ENCODE results near the gene CEP135. TPM values are rescaled to one million over a fixed set of nuclear protein-coding genes. Genes with fewer than 3 reads are reported as not detected.

The CEP135 gene
- total and polyA plus RNA-seq, 2 donors (not counting 1 experiment from before 2014, with no cell fraction given): 4.6 to 5.9 TPM

- no peak overlapping the region for H3K9ac ChIP-seq (ENCODE audit: insufficient read depth, low read length)
- H4K20me1 ChIP-seq (ENCODE audit: control insufficient read depth, extremely low read depth, insufficient read depth, low read length): no peaks in the 10 kb centered on the region
- no peak overlapping the region for H3K27ac ChIP-seq (ENCODE audit: insufficient read depth, low read length)
- H2AFZ ChIP-seq (ENCODE audit: low read length): no peak overlapping the region
- H3K4me1 ChIP-seq (ENCODE audit: control insufficient read depth, extremely low read depth, insufficient read depth, low read length): no peaks in the 10 kb centered on the region
- no peaks in the 10 kb centered on the region for H3K36me3 ChIP-seq (ENCODE audit: control insufficient read depth, insufficient read depth, low read length)
- no peak for TF ChIP-seq EZH2 (IDR thresholded peaks at IDR 0.05; ENCODE audit: low read length, missing control alignments)
- TF ChIP-seq CTCF (conservative IDR thresholded peaks at IDR 0.05 in 1 of 2, IDR thresholded peaks at IDR 0.05 in 1 of 2; ENCODE audit: low read depth in 1 of 2, low read length in 2 of 2): no peak
- H3K79me2 ChIP-seq (ENCODE audit: control insufficient read depth, insufficient read depth, low read length): no peaks in the 10 kb centered on the region
- no peaks in the 10 kb centered on the region for H3K9me3 ChIP-seq (ENCODE audit: control insufficient read depth, insufficient read depth, low read depth, low read length)
- no peak for DNase-seq (ENCODE audit: low read depth in 2 of 2)
- H3K4me3 ChIP-seq (replicated peaks in 1 of 4; ENCODE audit: control extremely low read depth in 1 of 4, insufficient read depth in 1 of 4, low read depth in 3 of 4, low read length in 4 of 4): no peak overlapping the region
- no peak overlapping the region for H3K4me2 ChIP-seq (ENCODE audit: extremely low read depth, insufficient read depth, low read length)
- no peaks in the 10 kb centered on the region for H3K27me3 ChIP-seq (ENCODE audit: control insufficient read depth, insufficient read depth, low read length)
Observed at GRCh38 chr4:56060036-56060435, 111.3 kb downstream of the CEP135 start.

- no peaks in the 10 kb centered on the region for H3K79me2 ChIP-seq (ENCODE audit: control insufficient read depth, insufficient read depth, low read length)
- H3K9ac ChIP-seq (ENCODE audit: insufficient read depth, low read length): no peak overlapping the region
- no peak overlapping the region for H3K4me2 ChIP-seq (ENCODE audit: extremely low read depth, insufficient read depth, low read length)
- H3K4me1 ChIP-seq (ENCODE audit: control insufficient read depth, extremely low read depth, insufficient read depth, low read length): no peaks in the 10 kb centered on the region
- H3K27me3 ChIP-seq (ENCODE audit: control insufficient read depth, insufficient read depth, low read length): no peaks in the 10 kb centered on the region
- no peaks in the 10 kb centered on the region for H4K20me1 ChIP-seq (ENCODE audit: control insufficient read depth, extremely low read depth, insufficient read depth, low read length)
- H2AFZ ChIP-seq (ENCODE audit: low read length): no peak overlapping the region
- no peak for TF ChIP-seq CTCF (conservative IDR thresholded peaks at IDR 0.05 in 1 of 2, IDR thresholded peaks at IDR 0.05 in 1 of 2; ENCODE audit: low read depth in 1 of 2, low read length in 2 of 2)
- no peak for TF ChIP-seq EZH2 (IDR thresholded peaks at IDR 0.05; ENCODE audit: low read length, missing control alignments)
- no peaks in the 10 kb centered on the region for H3K9me3 ChIP-seq (ENCODE audit: control insufficient read depth, insufficient read depth, low read depth, low read length)
- no peak for DNase-seq (ENCODE audit: low read depth in 2 of 2)
- no peaks in the 10 kb centered on the region for H3K36me3 ChIP-seq (ENCODE audit: control insufficient read depth, insufficient read depth, low read length)
- H3K4me3 ChIP-seq (replicated peaks in 1 of 4; ENCODE audit: control extremely low read depth in 1 of 4, insufficient read depth in 1 of 4, low read depth in 3 of 4, low read length in 4 of 4): no peak overlapping the region
- H3K27ac ChIP-seq (ENCODE audit: insufficient read depth, low read length): no peak overlapping the region
Observed at GRCh38 chr4:56062106-56062505, 113.4 kb downstream of the CEP135 start.

- no peak overlapping the region for H3K9ac ChIP-seq (ENCODE audit: insufficient read depth, low read length)
- H3K4me1 ChIP-seq (ENCODE audit: control insufficient read depth, extremely low read depth, insufficient read depth, low read length): no peaks in the 10 kb centered on the region
- DNase-seq (ENCODE audit: low read depth in 2 of 2): no peak
- H3K27ac ChIP-seq (ENCODE audit: insufficient read depth, low read length): no peak overlapping the region
- no peak overlapping the region for H2AFZ ChIP-seq (ENCODE audit: low read length)
- H3K4me3 ChIP-seq (replicated peaks in 1 of 4; ENCODE audit: control extremely low read depth in 1 of 4, insufficient read depth in 1 of 4, low read depth in 3 of 4, low read length in 4 of 4): no peak overlapping the region
- no peaks in the 10 kb centered on the region for H3K79me2 ChIP-seq (ENCODE audit: control insufficient read depth, insufficient read depth, low read length)
- no peaks in the 10 kb centered on the region for H4K20me1 ChIP-seq (ENCODE audit: control insufficient read depth, extremely low read depth, insufficient read depth, low read length)
- H3K27me3 ChIP-seq (ENCODE audit: control insufficient read depth, insufficient read depth, low read length): no peaks in the 10 kb centered on the region
- no peak overlapping the region for H3K4me2 ChIP-seq (ENCODE audit: extremely low read depth, insufficient read depth, low read length)
- TF ChIP-seq CTCF (conservative IDR thresholded peaks at IDR 0.05 in 1 of 2, IDR thresholded peaks at IDR 0.05 in 1 of 2; ENCODE audit: low read depth in 1 of 2, low read length in 2 of 2) (no peak), EZH2 (IDR thresholded peaks at IDR 0.05; ENCODE audit: low read length, missing control alignments) (no peak)
- H3K9me3 ChIP-seq (ENCODE audit: control insufficient read depth, insufficient read depth, low read depth, low read length): no peaks in the 10 kb centered on the region
- no peaks in the 10 kb centered on the region for H3K36me3 ChIP-seq (ENCODE audit: control insufficient read depth, insufficient read depth, low read length)
Observed at GRCh38 chr4:56062526-56063145, 113.9 kb downstream of the CEP135 start.

All from fibroblast of lung (primary cell).